GM12872 (cell line): ENCODE measurements around the gene DSE.

Experiments
- TF ChIP-seq, protein P1 (sequence below): IDR thresholded peaks from 3 replicates; pipeline ENCODE4 v1.5.1; 2011; ENCODE audit warnings: low read depth, mild to moderate bottlenecking, low read length, moderate library complexity; ENCODE audit not compliant: insufficient read depth

DSE gene

DNA sequence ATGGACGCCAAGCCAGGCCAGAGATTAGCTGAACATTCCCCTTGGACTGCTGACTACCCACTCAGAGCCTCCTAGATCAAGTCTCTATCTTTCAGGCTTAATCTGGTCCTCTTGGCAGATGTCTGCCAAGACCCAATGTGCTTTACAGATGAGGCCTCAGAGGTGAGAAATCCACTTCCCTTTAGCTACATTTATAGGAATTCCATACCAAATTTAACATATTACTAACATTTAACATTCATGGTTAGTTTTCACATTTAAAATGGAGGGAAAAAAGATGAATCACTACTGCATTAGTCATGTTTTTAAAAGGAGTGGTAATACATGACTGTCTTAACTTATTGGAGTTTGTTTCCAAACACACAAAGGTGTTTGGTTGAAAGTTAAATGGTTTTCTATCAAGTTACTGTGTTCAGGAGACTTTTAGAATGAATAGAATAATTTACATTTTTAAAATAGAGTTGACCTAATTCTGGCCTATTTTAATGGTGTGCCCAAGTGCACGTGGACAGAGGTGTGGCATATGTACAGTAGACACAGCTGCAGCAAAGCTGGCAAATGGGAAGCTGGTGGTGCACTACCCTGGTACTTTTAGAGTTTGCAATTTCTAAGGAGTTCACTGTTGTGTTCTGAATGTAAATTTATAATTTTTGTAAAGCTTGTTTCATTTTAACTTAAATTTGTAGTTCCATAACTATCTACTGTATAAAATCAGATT is 48.5 kb downstream of the DSE start:
- TF ChIP-seq, protein P1, sequence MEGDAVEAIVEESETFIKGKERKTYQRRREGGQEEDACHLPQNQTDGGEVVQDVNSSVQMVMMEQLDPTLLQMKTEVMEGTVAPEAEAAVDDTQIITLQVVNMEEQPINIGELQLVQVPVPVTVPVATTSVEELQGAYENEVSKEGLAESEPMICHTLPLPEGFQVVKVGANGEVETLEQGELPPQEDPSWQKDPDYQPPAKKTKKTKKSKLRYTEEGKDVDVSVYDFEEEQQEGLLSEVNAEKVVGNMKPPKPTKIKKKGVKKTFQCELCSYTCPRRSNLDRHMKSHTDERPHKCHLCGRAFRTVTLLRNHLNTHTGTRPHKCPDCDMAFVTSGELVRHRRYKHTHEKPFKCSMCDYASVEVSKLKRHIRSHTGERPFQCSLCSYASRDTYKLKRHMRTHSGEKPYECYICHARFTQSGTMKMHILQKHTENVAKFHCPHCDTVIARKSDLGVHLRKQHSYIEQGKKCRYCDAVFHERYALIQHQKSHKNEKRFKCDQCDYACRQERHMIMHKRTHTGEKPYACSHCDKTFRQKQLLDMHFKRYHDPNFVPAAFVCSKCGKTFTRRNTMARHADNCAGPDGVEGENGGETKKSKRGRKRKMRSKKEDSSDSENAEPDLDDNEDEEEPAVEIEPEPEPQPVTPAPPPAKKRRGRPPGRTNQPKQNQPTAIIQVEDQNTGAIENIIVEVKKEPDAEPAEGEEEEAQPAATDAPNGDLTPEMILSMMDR: no peak

DNA sequence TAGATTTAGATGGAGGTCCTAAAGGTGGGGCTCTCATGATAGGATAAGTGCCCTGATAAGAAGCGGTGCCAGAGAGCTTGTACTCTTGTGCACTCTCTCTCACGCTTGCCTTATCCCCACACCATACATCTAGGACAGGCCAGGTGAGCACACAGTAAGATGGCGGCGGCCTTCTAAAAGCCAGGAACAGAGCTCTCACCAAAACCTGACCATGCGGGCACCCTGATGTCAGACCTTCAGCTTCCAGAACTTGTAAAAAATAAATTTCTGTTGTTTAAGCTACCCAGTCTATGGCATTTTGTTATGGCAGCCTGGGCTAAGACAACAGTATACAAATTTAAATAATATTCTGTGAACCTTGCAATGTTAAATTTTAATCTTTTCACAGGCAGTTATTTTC is 49.6 kb downstream of the DSE start:
- TF ChIP-seq, protein P1: no peak

GRCh38 chr6:116422238-116422637 is 51.5 kb downstream of the DSE start:
- TF ChIP-seq, protein P1: no peak

DNA sequence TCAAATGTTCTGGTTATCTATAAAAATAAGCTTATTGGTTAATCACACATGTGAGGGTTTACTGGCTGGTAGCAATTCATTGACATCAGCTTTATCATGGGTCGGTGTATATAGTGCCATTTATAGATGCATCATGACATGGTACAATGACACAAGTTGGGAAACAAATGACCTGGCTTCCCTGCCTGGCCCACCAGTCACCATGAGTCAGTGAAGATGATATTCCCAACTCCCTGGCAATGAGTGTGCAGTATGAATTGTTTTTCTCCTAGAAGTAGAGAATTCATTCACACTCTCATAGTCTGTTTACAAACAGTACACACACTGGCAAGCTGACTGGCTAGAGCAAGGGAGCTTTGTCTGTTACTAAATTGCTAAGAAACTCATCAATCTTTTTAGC is 53.3 kb downstream of the DSE start:
- TF ChIP-seq, protein P1: no peak

DNA sequence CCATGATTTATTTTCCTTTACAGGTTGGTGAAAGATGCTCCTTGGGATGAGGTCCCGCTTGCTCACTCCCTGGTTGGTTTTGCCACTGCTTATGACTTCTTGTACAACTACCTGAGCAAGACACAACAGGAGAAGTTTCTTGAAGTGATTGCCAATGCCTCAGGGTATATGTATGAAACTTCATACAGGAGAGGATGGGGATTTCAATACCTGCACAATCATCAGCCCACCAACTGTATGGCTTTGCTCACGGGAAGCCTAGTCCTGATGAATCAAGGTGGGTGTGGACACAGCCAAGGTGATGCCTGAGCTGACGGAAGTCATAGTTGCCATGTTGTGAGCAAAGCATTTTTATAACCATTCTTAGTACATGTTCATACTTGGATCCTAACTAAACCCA is 55.8 kb downstream of the DSE start:
- TF ChIP-seq, protein P1: no peak

DNA sequence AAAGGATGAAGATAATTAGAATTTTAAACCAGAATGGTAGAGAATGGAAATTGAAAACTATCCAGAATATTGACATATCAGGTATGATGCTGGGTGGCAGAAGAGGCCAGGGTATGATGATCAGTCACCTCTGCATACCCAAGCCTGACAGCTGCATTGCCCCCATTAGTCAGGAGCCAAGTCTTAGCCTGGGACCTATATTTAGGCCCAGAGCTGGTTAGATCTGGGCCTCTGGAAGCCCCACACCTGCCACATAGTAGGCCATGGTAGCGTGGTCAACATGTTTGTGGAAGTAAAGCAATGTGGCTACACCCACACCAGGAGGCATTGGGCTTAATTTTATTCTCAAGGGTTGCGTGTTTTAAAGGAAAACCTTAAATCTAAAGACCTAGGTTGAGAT is 58.4 kb downstream of the DSE start:
- TF ChIP-seq, protein P1: no peak

DNA sequence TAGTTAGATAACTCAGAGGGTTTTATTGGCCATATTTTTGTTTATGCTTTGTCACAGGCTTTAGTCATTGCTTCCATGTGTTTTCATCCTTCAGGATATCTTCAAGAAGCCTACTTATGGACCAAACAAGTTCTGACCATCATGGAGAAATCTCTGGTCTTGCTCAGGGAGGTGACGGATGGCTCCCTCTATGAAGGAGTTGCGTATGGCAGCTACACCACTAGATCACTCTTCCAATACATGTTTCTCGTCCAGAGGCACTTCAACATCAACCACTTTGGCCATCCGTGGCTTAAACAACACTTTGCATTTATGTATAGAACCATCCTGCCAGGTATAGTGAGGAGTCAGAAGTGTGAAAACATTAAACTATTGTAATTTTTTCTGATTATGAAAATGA is 60.1 kb downstream of the DSE start:
- TF ChIP-seq, protein P1: no peak
